ENCODE measurements around the gene IQSEC1. TPM values are rescaled to one million over a fixed set of nuclear protein-coding genes. Genes with fewer than 3 reads are reported as not detected.

The IQSEC1 gene
- total and polyA plus RNA-seq, 9 of the 15 experiments (the other 6 are each of a cell fraction or from before 2014, with no cell fraction given), result 0.56 to 39.0 (median 6.8) TPM

DNA sequence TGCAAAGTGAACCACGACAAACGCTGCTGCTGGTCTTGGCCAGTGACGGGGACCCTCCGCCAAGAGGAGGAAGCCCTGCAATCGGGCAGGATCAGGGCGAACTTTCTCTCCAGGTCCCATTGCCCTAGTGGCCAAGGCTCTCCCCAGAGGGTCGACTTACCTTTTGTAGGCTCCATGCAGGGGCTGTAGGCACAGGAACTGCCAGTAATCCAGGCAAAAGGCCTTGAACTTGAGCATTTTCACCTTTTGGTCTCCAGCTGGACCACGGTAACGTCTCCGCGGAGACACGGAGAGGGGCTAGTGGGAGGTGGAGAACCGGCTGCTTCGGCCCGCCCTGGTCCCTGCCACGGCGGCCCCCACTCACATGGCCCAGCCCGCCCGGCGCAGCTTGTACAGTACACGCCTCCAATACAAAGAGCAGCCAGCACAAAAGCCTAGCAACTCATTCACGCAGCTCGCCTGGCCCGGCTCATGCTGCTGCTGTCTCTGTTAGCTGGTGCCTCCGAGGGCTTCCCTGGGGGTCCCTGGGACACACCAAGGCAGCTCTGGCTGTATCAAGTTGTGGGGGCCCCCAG, 31.0 kb downstream of the IQSEC1 start:
- CTCF ChIA-PET (ENCODE audit: low intra/inter-chr PET ratio), result no interaction called here
- H3K27me3 ChIP-seq (ENCODE audit: control insufficient read depth in 2 of 2, insufficient read depth in 2 of 2, low read length in 2 of 2), result peaks cover 65 to 82% of the 10 kb centered on the region in 2 experiments
- H2AFZ ChIP-seq (ENCODE audit: low read depth, low read length), result no peak overlapping the region
- no peak overlapping the region for H3K27ac ChIP-seq (ENCODE audit: extremely low read depth, low read depth, low read length)
- H3K9me1 ChIP-seq (ENCODE audit: control insufficient read depth, insufficient read depth, low read length), result no peaks in the 10 kb centered on the region
- WGBS (ENCODE audit: insufficient coverage, low coverage, missing lambda C conversion rate), result 33% methylated on average over 25 of the region's 25 CpGs
- no peaks in the 10 kb centered on the region for H3K79me2 ChIP-seq (ENCODE audit: control insufficient read depth, insufficient read depth, low read length)
- H3K9me3 ChIP-seq (replicated peaks; ENCODE audit: control insufficient read depth, insufficient read depth, low read depth, low read length), result no peaks in the 10 kb centered on the region
- POLR2A ChIA-PET, result interaction anchor here (0.5 kb wide), 1 partner anchor 168 kb away, joined by 3 read pairs; no protein-coding TSS in a partner anchor
- no peaks in the 10 kb centered on the region for H3K36me3 ChIP-seq (ENCODE audit: control insufficient read depth, insufficient read depth, low read length)
- intact Hi-C loops (cut with micrococcal nuclease), result no loop called here
- FAIRE-seq (no peak), ATAC-seq (peak; percentile 5; the same call in 1 of the 3 replicates), DNase-seq (ENCODE audit: extremely low read depth in 1 of 4, low spot score in 3 of 4) (no peak)
- peaks cover 6% of the 10 kb centered on the region; the same call in 1 of the 2 replicates for H4K20me1 ChIP-seq (replicated peaks; ENCODE audit: control insufficient read depth, insufficient read depth, low read length)
- no peak overlapping the region for H3K4me3 ChIP-seq
- BruUV-seq (replicated peaks), result no TSS peak
- H3K9ac ChIP-seq (ENCODE audit: insufficient read depth in 1 of 2, low read depth in 2 of 2, low read length in 2 of 2), result no peak overlapping the region
- in situ Hi-C loops (cut with MboI), result no loop called here
- no peak overlapping the region for H3K4me2 ChIP-seq (ENCODE audit: insufficient read depth, low read length)
- peaks cover 6 to 43% of the 10 kb centered on the region in 2 experiments; a peak in 4 of 5 replicates for H3K4me1 ChIP-seq (replicated peaks in 1 of 2; ENCODE audit: control insufficient read depth in 2 of 2, insufficient read depth in 2 of 2, low read length in 2 of 2)
- TF ChIP-seq ZNF431 (CRISPR knock-in tag; IDR thresholded peaks at IDR 0.05), result no peak
- TF ChIP-seq ZNF644 (tag; IDR thresholded peaks at IDR 0.05; ENCODE audit: low read depth), result no peak
- TF ChIP-seq CBFA2T2 (conservative IDR thresholded peaks at IDR 0.05), result no peak
- no peak for TF ChIP-seq NFIC (IDR thresholded peaks at IDR 0.05)
- TF ChIP-seq, protein P1, sequence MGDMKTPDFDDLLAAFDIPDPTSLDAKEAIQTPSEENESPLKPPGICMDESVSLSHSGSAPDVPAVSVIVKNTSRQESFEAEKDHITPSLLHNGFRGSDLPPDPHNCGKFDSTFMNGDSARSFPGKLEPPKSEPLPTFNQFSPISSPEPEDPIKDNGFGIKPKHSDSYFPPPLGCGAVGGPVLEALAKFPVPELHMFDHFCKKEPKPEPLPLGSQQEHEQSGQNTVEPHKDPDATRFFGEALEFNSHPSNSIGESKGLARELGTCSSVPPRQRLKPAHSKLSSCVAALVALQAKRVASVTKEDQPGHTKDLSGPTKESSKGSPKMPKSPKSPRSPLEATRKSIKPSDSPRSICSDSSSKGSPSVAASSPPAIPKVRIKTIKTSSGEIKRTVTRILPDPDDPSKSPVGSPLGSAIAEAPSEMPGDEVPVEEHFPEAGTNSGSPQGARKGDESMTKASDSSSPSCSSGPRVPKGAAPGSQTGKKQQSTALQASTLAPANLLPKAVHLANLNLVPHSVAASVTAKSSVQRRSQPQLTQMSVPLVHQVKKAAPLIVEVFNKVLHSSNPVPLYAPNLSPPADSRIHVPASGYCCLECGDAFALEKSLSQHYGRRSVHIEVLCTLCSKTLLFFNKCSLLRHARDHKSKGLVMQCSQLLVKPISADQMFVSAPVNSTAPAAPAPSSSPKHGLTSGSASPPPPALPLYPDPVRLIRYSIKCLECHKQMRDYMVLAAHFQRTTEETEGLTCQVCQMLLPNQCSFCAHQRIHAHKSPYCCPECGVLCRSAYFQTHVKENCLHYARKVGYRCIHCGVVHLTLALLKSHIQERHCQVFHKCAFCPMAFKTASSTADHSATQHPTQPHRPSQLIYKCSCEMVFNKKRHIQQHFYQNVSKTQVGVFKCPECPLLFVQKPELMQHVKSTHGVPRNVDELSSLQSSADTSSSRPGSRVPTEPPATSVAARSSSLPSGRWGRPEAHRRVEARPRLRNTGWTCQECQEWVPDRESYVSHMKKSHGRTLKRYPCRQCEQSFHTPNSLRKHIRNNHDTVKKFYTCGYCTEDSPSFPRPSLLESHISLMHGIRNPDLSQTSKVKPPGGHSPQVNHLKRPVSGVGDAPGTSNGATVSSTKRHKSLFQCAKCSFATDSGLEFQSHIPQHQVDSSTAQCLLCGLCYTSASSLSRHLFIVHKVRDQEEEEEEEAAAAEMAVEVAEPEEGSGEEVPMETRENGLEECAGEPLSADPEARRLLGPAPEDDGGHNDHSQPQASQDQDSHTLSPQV (IDR thresholded peaks at IDR 0.05), result no peak
- TF ChIP-seq CREM (IDR thresholded peaks at IDR 0.05; ENCODE audit: low read depth), result no peak
- TF ChIP-seq CHD1 (IDR thresholded peaks at IDR 0.05; ENCODE audit: low read length), result no peak
- no peak for TF ChIP-seq ESRRA (IDR thresholded peaks at IDR 0.05; ENCODE audit: borderline replicate concordance, low read depth)
- no peak for TF ChIP-seq RBM25 (IDR thresholded peaks at IDR 0.05; ENCODE audit: low read depth, low read length, severe bottlenecking)
- TF ChIP-seq GTF2A2 (tag; IDR thresholded peaks at IDR 0.05), result no peak
- 0 out of 2 replicates have a peak, but pooled peaks have one; percentile 19 for TF ChIP-seq GABPB1 (CRISPR knock-in tag; IDR thresholded peaks at IDR 0.05)
- no peak for TF ChIP-seq TSC22D4 (tag; IDR thresholded peaks at IDR 0.05)
- TF ChIP-seq TAF7 (tag; IDR thresholded peaks at IDR 0.05), result no peak
- TF ChIP-seq, protein P2, sequence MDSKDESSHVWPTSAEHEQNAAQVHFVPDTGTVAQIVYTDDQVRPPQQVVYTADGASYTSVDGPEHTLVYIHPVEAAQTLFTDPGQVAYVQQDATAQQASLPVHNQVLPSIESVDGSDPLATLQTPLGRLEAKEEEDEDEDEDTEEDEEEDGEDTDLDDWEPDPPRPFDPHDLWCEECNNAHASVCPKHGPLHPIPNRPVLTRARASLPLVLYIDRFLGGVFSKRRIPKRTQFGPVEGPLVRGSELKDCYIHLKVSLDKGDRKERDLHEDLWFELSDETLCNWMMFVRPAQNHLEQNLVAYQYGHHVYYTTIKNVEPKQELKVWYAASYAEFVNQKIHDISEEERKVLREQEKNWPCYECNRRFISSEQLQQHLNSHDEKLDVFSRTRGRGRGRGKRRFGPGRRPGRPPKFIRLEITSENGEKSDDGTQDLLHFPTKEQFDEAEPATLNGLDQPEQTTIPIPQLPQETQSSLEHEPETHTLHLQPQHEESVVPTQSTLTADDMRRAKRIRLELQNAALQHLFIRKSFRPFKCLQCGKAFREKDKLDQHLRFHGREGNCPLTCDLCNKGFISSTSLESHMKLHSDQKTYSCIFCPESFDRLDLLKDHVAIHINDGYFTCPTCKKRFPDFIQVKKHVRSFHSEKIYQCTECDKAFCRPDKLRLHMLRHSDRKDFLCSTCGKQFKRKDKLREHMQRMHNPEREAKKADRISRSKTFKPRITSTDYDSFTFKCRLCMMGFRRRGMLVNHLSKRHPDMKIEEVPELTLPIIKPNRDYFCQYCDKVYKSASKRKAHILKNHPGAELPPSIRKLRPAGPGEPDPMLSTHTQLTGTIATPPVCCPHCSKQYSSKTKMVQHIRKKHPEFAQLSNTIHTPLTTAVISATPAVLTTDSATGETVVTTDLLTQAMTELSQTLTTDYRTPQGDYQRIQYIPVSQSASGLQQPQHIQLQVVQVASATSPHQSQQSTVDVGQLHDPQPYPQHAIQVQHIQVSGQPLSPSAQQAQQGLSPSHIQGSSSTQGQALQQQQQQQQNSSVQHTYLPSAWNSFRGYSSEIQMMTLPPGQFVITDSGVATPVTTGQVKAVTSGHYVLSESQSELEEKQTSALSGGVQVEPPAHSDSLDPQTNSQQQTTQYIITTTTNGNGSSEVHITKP (IDR thresholded peaks at IDR 0.05; ENCODE audit: partially characterized antibody), result peak; percentile 86
- no peak for TF ChIP-seq ZNF77 (CRISPR knock-in tag; IDR thresholded peaks at IDR 0.05)
- no peak for TF ChIP-seq TCF7 (IDR thresholded peaks at IDR 0.05; ENCODE audit: borderline replicate concordance)
